ENCODE measurements around the gene EDIL3. TPM values are rescaled to one million over a fixed set of nuclear protein-coding genes. Genes with fewer than 3 reads are reported as not detected.
"Not testable (repeated sequence)": the region's sequence is repeated elsewhere in the genome, so short reads cannot be mapped to it uniquely, and the experiment has no call there.

The EDIL3 gene
- total and polyA plus RNA-seq, 10 of the 15 experiments (the other 5 are each of a cell fraction or from before 2014, with no cell fraction given), result 0.01 to 0.62 (median 0.20) TPM

DNA sequence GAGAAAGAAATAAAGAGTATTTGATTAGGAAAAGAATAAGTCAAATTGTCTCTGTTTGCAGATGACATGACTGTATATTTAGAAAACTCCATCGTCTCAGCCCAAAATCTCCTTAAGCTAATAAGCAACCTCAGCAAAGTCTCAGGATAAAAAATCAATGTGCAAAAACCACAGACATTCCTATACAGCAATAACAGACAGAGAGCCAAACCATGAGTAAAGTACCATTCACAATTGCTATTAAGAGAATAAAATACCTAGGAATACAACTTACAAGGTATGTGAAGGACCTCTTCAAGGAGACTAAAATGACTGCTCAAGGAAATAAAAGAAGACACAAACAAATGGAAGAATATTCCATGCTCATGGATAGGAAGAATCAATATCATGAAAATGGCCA lies 66.9 kb downstream of the EDIL3 start:
- H3K9ac ChIP-seq (ENCODE audit: control insufficient read depth, insufficient read depth, low read length); DNase-seq (ENCODE audit: low read depth, low spot score); in situ Hi-C loops (cut with MboI); FAIRE-seq; SMC1A ChIA-PET (ENCODE audit: uncharacterized antibody, unreplicated experiment); H2AFZ ChIP-seq (ENCODE audit: control insufficient read depth, low read depth, low read length); H3K4me1 ChIP-seq (ENCODE audit: control insufficient read depth, insufficient read depth, low read length); H4K20me1 ChIP-seq (ENCODE audit: control insufficient read depth, insufficient read depth); ATAC-seq; H3K9me3 ChIP-seq (replicated peaks; ENCODE audit: control insufficient read depth, insufficient read depth, low read length); POLR2A ChIA-PET; BruUV-seq (replicated peaks); H3K36me3 ChIP-seq (ENCODE audit: control insufficient read depth in 2 of 2, insufficient read depth in 2 of 2, low read length in 1 of 2); H3K79me2 ChIP-seq (ENCODE audit: control insufficient read depth, insufficient read depth, low read length); H3K27ac ChIP-seq (ENCODE audit: control insufficient read depth, insufficient read depth); H3K4me2 ChIP-seq (ENCODE audit: control insufficient read depth, insufficient read depth); H3K27me3 ChIP-seq (replicated peaks in 1 of 2; ENCODE audit: control insufficient read depth in 2 of 2, insufficient read depth in 2 of 2, low read length in 1 of 2); H3K4me3 ChIP-seq; intact Hi-C loops (cut with micrococcal nuclease; ENCODE audit: unreplicated experiment); RAD21 ChIA-PET (ENCODE audit: unreplicated experiment): not testable (repeated sequence)
- 89% methylated on average over 1 of the region's 1 CpG for WGBS (ENCODE audit: insufficient coverage, insufficient replicate concordance, low lambda C conversion rate, missing lambda C conversion rate)
- CTCF ChIA-PET, result interaction anchor here (1.3 kb wide), 1 partner anchor 19 kb away, joined by 3 read pairs; no protein-coding TSS in a partner anchor

DNA sequence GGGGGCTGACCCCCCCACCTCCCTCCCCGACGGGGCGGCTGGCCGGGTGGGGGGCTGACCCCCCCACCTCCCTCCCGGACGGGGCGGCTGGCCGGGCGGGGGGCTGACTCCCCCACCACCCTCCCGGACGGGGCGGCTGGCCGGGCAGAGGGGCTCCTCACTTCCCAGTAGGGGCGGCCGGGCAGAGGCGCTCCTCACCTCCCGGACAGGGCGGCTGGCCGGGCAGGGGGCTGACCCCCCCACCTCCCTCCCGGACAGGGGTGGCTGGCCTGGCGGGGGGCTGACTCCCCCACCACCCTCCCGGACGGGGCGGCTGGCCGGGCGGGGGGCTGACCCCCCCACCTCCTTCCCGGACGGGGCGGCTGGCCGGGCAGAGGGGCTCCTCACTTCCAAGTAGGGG lies 72.4 kb downstream of the EDIL3 start:
- RAD21 ChIA-PET (ENCODE audit: unreplicated experiment); intact Hi-C loops (cut with micrococcal nuclease; ENCODE audit: unreplicated experiment); H3K79me2 ChIP-seq (ENCODE audit: control insufficient read depth, insufficient read depth, low read length); DNase-seq (ENCODE audit: low read depth, low spot score); POLR2A ChIA-PET; H3K9me3 ChIP-seq (replicated peaks; ENCODE audit: control insufficient read depth, insufficient read depth, low read length); CTCF ChIA-PET; ATAC-seq; H3K4me2 ChIP-seq (ENCODE audit: control insufficient read depth, insufficient read depth); H3K9ac ChIP-seq (ENCODE audit: control insufficient read depth, insufficient read depth, low read length); FAIRE-seq; H3K27me3 ChIP-seq (replicated peaks in 1 of 2; ENCODE audit: control insufficient read depth in 2 of 2, insufficient read depth in 2 of 2, low read length in 1 of 2); H3K4me1 ChIP-seq (ENCODE audit: control insufficient read depth, insufficient read depth, low read length); H3K27ac ChIP-seq (ENCODE audit: control insufficient read depth, insufficient read depth); H2AFZ ChIP-seq (ENCODE audit: control insufficient read depth, low read depth, low read length); H3K4me3 ChIP-seq; H3K36me3 ChIP-seq (ENCODE audit: control insufficient read depth in 2 of 2, insufficient read depth in 2 of 2, low read length in 1 of 2); SMC1A ChIA-PET (ENCODE audit: uncharacterized antibody, unreplicated experiment); in situ Hi-C loops (cut with MboI); H4K20me1 ChIP-seq (ENCODE audit: control insufficient read depth, insufficient read depth); BruUV-seq (replicated peaks): not testable (repeated sequence)
- 79% methylated on average over 4 of the region's 30 CpGs for WGBS (ENCODE audit: insufficient coverage, insufficient replicate concordance, low lambda C conversion rate, missing lambda C conversion rate)

- H2AFZ ChIP-seq (ENCODE audit: control insufficient read depth, low read depth, low read length); H4K20me1 ChIP-seq (ENCODE audit: control insufficient read depth, insufficient read depth); ATAC-seq; DNase-seq (ENCODE audit: low read depth, low spot score); SMC1A ChIA-PET (ENCODE audit: uncharacterized antibody, unreplicated experiment); FAIRE-seq; H3K9me3 ChIP-seq (replicated peaks; ENCODE audit: control insufficient read depth, insufficient read depth, low read length); BruUV-seq (replicated peaks); intact Hi-C loops (cut with micrococcal nuclease; ENCODE audit: unreplicated experiment); H3K4me2 ChIP-seq (ENCODE audit: control insufficient read depth, insufficient read depth); H3K27ac ChIP-seq (ENCODE audit: control insufficient read depth, insufficient read depth); H3K27me3 ChIP-seq (replicated peaks in 1 of 2; ENCODE audit: control insufficient read depth in 2 of 2, insufficient read depth in 2 of 2, low read length in 1 of 2); RAD21 ChIA-PET (ENCODE audit: unreplicated experiment); H3K79me2 ChIP-seq (ENCODE audit: control insufficient read depth, insufficient read depth, low read length); H3K9ac ChIP-seq (ENCODE audit: control insufficient read depth, insufficient read depth, low read length); H3K36me3 ChIP-seq (ENCODE audit: control insufficient read depth in 2 of 2, insufficient read depth in 2 of 2, low read length in 1 of 2); H3K4me1 ChIP-seq (ENCODE audit: control insufficient read depth, insufficient read depth, low read length); POLR2A ChIA-PET; H3K4me3 ChIP-seq; in situ Hi-C loops (cut with MboI): not testable (repeated sequence)
- CTCF ChIA-PET, result interaction anchor here (0.6 kb wide), 1 partner anchor 376 kb away, joined by 3 read pairs; no protein-coding TSS in a partner anchor
Observed at GRCh38 chr5:84309850-84310249, 74.8 kb downstream of the EDIL3 start.
